Uterus (tissue), 2 donors: ENCODE measurements around the gene CTDP1.

Source experiments
- POLR2A ChIP-seq, 2 donors: fragments of 450-650 bp; IDR thresholded peaks; one replicate each; pipeline ENCODE4 v1.6.1; 2016; ENCODE audit warnings: antibody characterized with exemption in 2 of 2, mild to moderate bottlenecking in 1 of 2, moderate library complexity in 1 of 2
- TF ChIP-seq, protein P1 (sequence below), 4 experiments: fragments of 200-600 bp in 2 of 4; fragments of 450-650 bp in 2 of 4; sonication (generic) in 2 of 4; IDR thresholded peaks; one replicate each; pipeline ENCODE4 v1.5.1; 2016 to 2019; ENCODE audit warnings: antibody characterized with exemption in 4 of 4, mild to moderate bottlenecking in 2 of 4, moderate library complexity in 1 of 4

DNA sequence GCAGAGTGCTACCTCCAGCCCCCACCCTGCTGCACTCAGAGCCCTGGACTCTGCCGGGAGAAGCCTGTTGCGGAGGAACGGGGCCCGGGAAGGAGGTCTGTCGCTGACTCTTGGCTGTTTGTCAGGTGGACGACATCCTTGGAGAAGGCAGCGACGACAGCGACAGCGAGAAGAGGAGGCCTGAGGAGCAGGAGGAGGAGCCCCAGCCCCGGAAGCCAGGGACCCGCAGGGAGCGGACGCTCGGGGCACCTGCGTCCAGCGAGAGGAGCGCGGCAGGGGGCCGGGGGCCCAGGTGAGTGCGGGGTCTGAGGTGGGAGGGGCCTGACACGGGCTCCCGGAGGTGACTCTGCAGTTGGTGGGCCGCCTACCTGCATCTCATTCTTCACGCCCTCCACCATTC, 56.6 kb downstream of the CTDP1 start:
- TF ChIP-seq POLR2A (IDR thresholded peaks at IDR 0.05): no peak
- TF ChIP-seq, protein P1, sequence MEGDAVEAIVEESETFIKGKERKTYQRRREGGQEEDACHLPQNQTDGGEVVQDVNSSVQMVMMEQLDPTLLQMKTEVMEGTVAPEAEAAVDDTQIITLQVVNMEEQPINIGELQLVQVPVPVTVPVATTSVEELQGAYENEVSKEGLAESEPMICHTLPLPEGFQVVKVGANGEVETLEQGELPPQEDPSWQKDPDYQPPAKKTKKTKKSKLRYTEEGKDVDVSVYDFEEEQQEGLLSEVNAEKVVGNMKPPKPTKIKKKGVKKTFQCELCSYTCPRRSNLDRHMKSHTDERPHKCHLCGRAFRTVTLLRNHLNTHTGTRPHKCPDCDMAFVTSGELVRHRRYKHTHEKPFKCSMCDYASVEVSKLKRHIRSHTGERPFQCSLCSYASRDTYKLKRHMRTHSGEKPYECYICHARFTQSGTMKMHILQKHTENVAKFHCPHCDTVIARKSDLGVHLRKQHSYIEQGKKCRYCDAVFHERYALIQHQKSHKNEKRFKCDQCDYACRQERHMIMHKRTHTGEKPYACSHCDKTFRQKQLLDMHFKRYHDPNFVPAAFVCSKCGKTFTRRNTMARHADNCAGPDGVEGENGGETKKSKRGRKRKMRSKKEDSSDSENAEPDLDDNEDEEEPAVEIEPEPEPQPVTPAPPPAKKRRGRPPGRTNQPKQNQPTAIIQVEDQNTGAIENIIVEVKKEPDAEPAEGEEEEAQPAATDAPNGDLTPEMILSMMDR (IDR thresholded peaks at IDR 0.05): no peak
